ENCODE results near the gene NT5C.

NT5C gene

DNA sequence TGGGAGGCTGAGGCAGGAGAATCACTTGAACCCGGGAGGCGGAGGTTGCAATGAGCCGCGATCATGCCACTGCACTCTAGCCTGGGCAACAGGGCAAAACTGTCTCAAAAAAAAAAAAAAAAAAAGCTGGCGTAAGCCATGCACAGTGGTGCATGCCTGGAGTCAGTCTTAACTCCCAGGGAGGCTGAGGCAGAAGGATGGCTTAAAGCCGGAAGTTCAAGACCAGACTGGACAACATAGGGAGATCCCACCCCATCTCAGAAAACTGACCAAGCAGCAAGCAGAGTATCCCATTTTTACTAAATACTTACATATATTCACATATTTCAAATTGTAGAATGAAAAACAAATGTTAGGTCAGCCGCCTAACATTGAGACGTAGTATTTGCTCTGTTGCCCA is 4.6 kb downstream of the NT5C start:
- H3K4me1 ChIP-seq (ENCODE audit: control insufficient read depth, insufficient read depth, low read length) = peaks cover 44% of the 10 kb centered on the region
- no peaks in the 10 kb centered on the region for H3K9me3 ChIP-seq (ENCODE audit: control insufficient read depth, low read length)

DNA sequence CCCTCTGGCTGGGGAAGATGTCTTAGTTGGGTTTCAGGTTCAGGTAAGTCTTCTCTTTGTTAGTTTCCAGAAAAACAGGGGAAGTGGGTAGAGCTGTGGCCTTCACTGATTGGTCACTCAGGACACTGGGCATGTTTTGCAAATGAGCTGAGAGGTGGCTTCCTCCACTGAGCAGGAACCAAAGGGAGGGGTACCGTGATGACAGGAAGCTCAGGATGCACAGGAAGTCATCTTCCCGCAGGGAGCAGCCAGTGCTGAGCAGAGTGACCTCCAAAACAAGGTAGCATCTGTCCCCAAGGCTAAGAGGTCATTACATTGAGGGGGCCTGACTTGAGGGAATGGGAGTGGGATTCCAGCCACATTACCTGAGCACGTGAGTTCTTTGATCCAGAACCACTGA is 5.6 kb downstream of the NT5C start:
- Histone ChIP-seq H3K4me3 (ENCODE audit: low read length) (no peak overlapping the region), H3K9ac (ENCODE audit: low read length) (no peak overlapping the region), H3K9me3 (ENCODE audit: control insufficient read depth, low read length) (no peaks in the 10 kb centered on the region), H3K27me3 (ENCODE audit: control insufficient read depth, insufficient read depth, low read length) (no peaks in the 10 kb centered on the region), H3K4me1 (ENCODE audit: control insufficient read depth, insufficient read depth, low read length) (peaks cover 43% of the 10 kb centered on the region), H3K36me3 (ENCODE audit: control insufficient read depth, insufficient read depth, low read length) (peaks cover 4% of the 10 kb centered on the region)

More for the DNA sequence above, 4.6 kb downstream of the NT5C start:
- no peak overlapping the region for H3K9ac ChIP-seq (ENCODE audit: low read length)
- no peak overlapping the region for H3K4me3 ChIP-seq (ENCODE audit: low read length)
- H3K36me3 ChIP-seq (ENCODE audit: control insufficient read depth, insufficient read depth, low read length) = peaks cover 4% of the 10 kb centered on the region
- no peaks in the 10 kb centered on the region for H3K27me3 ChIP-seq (ENCODE audit: control insufficient read depth, insufficient read depth, low read length)

DNA sequence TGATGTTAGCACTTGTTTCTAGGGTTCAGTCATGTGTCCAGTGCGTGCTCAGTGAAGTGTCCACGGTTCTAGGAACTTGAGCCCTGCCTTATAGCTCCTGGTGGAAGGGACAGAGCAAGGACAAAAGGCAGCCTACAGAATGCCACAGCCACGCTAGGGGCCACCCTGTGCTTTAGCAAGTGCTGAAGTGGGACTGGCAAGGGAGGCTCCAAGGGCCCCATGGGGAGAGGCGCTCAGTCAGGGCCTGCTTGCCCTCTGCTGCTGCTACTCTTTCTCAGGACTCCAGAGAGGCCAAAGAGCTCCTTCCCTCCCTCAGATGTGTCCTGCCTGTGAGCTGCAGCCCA is 6.8 kb downstream of the NT5C start:
- H3K9ac ChIP-seq (ENCODE audit: low read length) = peak overlapping the region; percentile 25
- no peaks in the 10 kb centered on the region for H3K27me3 ChIP-seq (ENCODE audit: control insufficient read depth, insufficient read depth, low read length)
- H3K9me3 ChIP-seq (ENCODE audit: control insufficient read depth, low read length) = no peaks in the 10 kb centered on the region
- no peak overlapping the region for H3K4me3 ChIP-seq (ENCODE audit: low read length)
- H3K4me1 ChIP-seq (ENCODE audit: control insufficient read depth, insufficient read depth, low read length) = peaks cover 35% of the 10 kb centered on the region
- peaks cover 2% of the 10 kb centered on the region for H3K36me3 ChIP-seq (ENCODE audit: control insufficient read depth, insufficient read depth, low read length)

DNA sequence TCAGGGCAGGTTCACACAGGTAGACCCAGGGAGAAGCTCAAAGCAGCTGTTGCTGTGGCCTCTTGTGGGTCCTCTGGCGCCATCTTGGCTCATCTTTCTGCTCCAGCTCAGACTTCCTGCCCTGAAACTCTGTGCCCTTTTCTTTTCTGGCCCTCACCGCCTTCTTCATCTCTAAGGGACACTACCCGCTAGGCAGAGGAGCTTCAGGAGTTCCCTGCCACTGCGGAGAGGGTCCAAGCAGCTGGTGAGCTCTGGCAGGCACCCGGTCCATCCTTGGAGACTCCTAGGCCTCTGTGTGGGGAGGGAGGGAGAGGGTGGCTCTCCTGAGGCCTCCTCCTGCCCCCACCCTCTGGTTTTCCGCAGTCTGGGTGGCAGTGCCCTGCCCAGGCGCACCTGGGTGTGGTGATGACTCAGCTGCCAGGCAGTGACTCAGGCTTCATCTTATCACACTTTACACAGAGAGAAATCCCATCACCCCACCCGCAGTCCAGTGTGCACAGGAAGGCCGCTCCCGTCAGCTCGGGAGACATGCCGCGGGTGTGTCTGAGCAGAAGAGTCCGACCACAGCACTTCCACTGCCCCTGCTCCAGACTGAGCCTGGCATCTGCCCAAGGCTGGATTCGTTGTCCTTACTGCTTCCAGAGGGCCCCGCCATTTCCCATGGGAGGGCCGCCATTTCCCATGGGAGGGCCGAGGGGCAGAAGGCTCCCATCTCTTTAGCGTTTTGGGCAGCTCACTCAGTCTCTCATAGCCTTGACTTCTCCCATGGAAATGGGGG is 7.3 kb downstream of the NT5C start:
- no peaks in the 10 kb centered on the region for H3K9me3 ChIP-seq (ENCODE audit: control insufficient read depth, low read length)
- no peaks in the 10 kb centered on the region for H3K27me3 ChIP-seq (ENCODE audit: control insufficient read depth, insufficient read depth, low read length)
- peak overlapping the region; percentile 26 for H3K4me3 ChIP-seq (ENCODE audit: low read length)
- H3K36me3 ChIP-seq (ENCODE audit: control insufficient read depth, insufficient read depth, low read length) = no peaks in the 10 kb centered on the region
- H3K4me1 ChIP-seq (ENCODE audit: control insufficient read depth, insufficient read depth, low read length) = peaks cover 40% of the 10 kb centered on the region
- peak overlapping the region; percentile 33 for H3K9ac ChIP-seq (ENCODE audit: low read length)

DNA sequence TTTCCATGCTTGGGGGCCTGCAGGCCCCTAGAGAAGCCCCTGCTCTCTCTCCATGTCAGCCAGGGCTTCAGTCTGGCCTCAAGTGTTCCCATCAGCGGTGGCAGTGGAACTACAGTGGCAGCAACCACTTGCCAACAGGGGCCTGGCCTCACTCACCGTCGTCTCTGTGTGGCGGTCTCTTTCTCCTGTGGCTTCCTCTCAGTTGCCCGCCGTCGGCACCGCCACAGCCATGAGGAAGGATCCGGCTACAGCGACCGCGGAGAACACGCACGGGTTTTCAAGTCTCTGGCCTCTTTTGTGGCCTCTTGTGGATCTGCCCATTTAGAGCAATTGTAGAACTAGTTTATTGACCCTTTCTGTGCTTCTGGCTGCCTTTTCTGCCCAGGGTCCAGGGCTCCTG is 13.2 kb downstream of the NT5C start:
- Histone ChIP-seq H3K4me3 (ENCODE audit: low read length) (no peak overlapping the region), H3K36me3 (ENCODE audit: control insufficient read depth, insufficient read depth, low read length) (no peaks in the 10 kb centered on the region), H3K9ac (ENCODE audit: low read length) (no peak overlapping the region), H3K9me3 (ENCODE audit: control insufficient read depth, low read length) (no peaks in the 10 kb centered on the region), H3K4me1 (ENCODE audit: control insufficient read depth, insufficient read depth, low read length) (peaks cover 41% of the 10 kb centered on the region), H3K27me3 (ENCODE audit: control insufficient read depth, insufficient read depth, low read length) (no peaks in the 10 kb centered on the region)

DNA sequence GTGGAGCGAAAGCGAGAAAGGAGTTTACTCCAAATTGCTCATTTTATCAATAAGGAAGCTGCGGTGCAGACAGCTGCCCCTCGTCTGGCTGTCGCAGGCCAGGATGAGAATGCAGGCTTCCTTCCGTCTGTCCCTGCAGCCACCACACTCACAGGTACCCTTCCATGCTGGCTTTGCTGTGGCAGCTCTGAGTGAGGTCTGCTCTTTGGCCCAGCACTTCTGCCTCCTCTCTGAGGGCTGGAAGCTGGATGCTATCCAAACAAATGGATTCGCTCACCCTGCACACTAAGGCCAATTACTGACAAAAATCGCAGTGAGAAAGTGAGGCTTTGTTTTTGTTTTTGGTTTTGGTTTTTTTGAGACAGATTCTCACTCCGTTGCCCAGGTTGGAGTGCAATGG is 14.8 kb downstream of the NT5C start:
- Histone ChIP-seq H3K27me3 (ENCODE audit: control insufficient read depth, insufficient read depth, low read length) (no peaks in the 10 kb centered on the region), H3K36me3 (ENCODE audit: control insufficient read depth, insufficient read depth, low read length) (no peaks in the 10 kb centered on the region), H3K9me3 (ENCODE audit: control insufficient read depth, low read length) (no peaks in the 10 kb centered on the region), H3K9ac (ENCODE audit: low read length) (no peak overlapping the region), H3K4me1 (ENCODE audit: control insufficient read depth, insufficient read depth, low read length) (peaks cover 41% of the 10 kb centered on the region), H3K4me3 (ENCODE audit: low read length) (no peak overlapping the region)

DNA sequence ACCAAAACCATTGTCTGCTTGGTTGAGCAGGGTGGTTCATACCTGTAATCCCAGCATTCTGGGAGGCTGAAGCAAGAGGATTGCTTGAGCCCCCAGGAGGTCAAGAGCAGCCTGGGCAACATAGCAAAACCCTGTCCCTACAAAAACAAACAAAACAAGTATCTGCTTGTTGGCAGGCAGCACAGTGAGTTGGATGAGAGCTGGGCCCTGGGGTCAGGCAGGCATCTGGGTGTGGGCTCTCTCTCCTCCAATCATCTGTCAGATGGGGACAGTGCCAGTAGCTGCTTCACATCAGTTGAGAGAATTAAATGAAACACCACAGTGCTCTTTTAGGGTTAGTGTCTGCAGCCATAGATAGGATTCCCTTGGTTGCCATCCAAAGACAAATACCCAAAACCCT is 16.0 kb downstream of the NT5C start:
- peaks cover 49% of the 10 kb centered on the region for H3K4me1 ChIP-seq (ENCODE audit: control insufficient read depth, insufficient read depth, low read length)
- no peak overlapping the region for H3K4me3 ChIP-seq (ENCODE audit: low read length)
- H3K9ac ChIP-seq (ENCODE audit: low read length) = no peak overlapping the region

DNA sequence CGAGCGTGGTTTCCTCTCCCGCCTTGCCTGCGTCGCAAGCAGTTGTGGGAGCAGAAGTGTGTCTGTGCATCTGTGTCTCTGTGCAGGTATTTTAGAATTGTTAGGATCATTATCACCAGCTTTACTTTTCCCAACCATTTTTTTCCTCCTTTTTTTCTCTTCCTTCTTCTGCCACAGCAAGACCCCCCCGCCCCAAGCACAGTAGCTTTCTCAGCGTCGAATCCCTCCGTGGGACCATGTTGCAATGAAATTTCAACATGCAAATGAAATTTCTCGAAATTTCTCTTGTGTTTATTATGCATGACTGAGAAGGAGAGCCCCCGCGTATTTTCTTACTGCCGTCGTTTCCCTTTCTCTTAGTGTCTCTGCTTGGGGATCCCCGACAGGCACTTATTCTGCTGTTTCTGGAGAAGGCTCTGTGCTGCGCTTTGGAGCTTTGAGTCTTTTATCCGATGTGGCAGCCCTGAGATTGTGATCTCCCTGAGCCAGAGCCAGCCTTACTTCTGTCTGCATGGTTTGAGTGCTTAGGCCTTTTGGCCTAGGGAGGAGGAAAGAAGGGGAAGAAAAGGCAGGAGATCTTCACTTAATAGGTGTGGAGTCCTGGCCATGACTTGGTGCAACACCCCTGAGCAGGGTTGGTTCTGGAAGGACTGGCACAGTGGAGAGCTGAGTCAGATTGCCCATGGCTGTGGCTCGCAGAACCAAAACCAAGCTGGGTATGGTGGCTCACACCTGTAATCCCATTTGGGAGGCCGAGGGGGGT is 16.8 kb downstream of the NT5C start:
- no peaks in the 10 kb centered on the region for H3K27me3 ChIP-seq (ENCODE audit: control insufficient read depth, insufficient read depth, low read length)
- H3K9me3 ChIP-seq (ENCODE audit: control insufficient read depth, low read length) = no peaks in the 10 kb centered on the region
- peak overlapping the region; percentile 97 for H3K4me3 ChIP-seq (ENCODE audit: low read length)
- no peaks in the 10 kb centered on the region for H3K36me3 ChIP-seq (ENCODE audit: control insufficient read depth, insufficient read depth, low read length)
- peak overlapping the region; percentile 90 for H3K9ac ChIP-seq (ENCODE audit: low read length)
- peaks cover 51% of the 10 kb centered on the region for H3K4me1 ChIP-seq (ENCODE audit: control insufficient read depth, insufficient read depth, low read length)

More for the DNA sequence above, 16.0 kb downstream of the NT5C start:
- no peaks in the 10 kb centered on the region for H3K9me3 ChIP-seq (ENCODE audit: control insufficient read depth, low read length)
- H3K36me3 ChIP-seq (ENCODE audit: control insufficient read depth, insufficient read depth, low read length) = no peaks in the 10 kb centered on the region
- H3K27me3 ChIP-seq (ENCODE audit: control insufficient read depth, insufficient read depth, low read length) = no peaks in the 10 kb centered on the region

DNA sequence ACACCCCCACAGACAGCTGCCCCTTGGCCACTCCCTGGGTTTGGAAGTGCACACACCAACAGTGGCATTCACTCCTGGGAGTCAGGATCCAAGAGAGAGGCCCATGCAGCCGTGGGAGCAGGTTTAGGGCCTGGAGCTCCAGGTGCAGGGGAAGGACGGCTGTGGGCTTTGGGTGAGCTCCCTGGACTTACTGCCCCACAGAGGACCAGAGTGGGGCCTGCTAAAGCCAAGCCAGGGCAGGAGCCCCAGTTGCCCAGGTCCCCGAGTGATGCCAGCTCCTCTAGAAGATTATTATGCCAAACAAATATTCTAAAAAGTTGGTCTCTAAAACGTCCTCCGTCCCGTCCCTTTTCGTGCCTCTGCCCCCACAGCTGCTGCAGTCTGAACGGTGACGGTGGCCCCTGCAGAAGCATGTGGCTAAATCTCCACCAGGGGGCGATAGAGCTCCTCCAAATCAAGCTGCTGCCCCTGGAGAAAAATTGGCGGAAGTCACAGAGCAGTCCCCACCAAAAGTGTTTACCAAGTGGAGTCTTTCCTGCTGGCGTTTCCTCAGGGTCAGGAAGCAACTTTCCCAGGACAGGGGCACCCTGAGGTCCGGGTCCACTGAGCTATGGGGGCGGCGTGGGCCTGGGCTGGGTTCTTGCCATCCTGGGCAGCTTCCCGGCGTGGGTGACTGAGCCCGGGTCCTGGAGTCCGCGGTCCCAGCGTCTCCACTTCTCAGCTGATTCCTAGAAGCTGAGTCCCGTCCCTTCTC is 17.6 kb downstream of the NT5C start:
- peaks cover 50% of the 10 kb centered on the region for H3K4me1 ChIP-seq (ENCODE audit: control insufficient read depth, insufficient read depth, low read length)
- H3K4me3 ChIP-seq (ENCODE audit: low read length) = peak overlapping the region; percentile 97
- no peaks in the 10 kb centered on the region for H3K27me3 ChIP-seq (ENCODE audit: control insufficient read depth, insufficient read depth, low read length)
- H3K9ac ChIP-seq (ENCODE audit: low read length) = peak overlapping the region; percentile 90
- H3K36me3 ChIP-seq (ENCODE audit: control insufficient read depth, insufficient read depth, low read length) = no peaks in the 10 kb centered on the region
- no peaks in the 10 kb centered on the region for H3K9me3 ChIP-seq (ENCODE audit: control insufficient read depth, low read length)

DNA sequence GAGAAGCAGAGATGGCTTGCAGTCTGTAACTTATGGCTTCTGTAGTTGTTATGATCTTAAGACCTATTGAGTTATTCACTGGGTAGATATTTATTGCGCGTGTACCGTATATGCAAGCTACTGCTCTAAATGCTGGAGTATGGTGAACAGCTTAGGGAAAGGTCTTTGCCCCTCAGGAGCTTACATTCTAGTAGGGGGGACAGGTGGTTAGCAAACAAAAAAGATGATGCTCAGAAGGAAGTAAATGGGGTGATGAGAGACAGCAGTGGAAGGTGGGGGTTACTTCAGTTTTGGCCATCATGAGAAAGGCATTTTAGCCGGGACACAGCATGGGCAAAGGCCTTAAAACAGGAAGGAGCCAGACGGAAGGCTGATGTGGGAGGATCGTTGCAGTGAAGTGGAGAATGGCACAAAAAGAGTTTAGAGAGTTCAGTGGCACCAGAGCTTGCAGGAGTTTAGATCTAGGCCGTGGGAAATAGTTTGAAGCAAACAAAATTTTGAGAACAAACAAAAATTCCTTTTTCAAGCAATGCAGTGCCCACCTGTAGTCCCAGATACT is 19.7 kb downstream of the NT5C start:
- Histone ChIP-seq H3K9ac (ENCODE audit: low read length) (peak overlapping the region; percentile 12), H3K9me3 (ENCODE audit: control insufficient read depth, low read length) (no peaks in the 10 kb centered on the region), H3K27me3 (ENCODE audit: control insufficient read depth, insufficient read depth, low read length) (no peaks in the 10 kb centered on the region), H3K36me3 (ENCODE audit: control insufficient read depth, insufficient read depth, low read length) (no peaks in the 10 kb centered on the region), H3K4me1 (ENCODE audit: control insufficient read depth, insufficient read depth, low read length) (peaks cover 48% of the 10 kb centered on the region), H3K4me3 (ENCODE audit: low read length) (no peak overlapping the region)

DNA sequence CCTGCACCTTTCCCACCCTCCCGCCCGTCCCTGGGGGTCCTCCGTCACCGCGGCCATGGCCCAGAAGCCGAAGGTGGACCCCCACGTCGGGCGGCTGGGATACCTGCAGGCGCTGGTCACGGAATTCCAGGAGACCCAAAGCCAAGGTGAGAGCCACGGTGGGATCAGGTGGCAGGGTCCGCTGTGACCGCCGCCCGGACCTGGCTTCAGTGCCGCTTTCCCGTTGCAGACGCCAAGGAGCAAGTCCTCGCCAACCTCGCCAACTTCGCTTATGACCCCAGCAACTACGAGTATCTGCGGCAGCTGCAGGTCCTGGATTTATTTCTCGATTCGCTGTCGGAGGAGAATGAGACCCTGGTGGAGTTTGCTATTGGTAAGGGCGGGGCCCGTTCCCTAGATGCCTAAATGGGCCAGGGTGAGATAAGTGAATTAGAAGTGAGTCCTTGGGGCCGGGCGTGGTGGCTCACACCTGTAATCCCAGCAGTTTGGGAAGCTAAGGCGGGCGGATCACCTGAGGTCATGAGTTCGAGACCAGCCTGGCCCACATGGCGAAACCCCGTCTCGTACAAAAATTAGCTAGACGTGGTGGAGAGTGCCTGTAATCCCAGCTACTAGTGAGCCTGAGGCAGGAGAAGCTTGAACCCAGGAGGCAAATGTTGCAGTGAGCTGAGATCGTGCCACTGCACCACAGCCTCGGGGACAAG is 21.2 kb downstream of the NT5C start:
- H3K4me3 ChIP-seq (ENCODE audit: low read length) = peak overlapping the region; percentile 67
- H3K4me1 ChIP-seq (ENCODE audit: control insufficient read depth, insufficient read depth, low read length) = peaks cover 49% of the 10 kb centered on the region
- peak overlapping the region; percentile 71 for H3K9ac ChIP-seq (ENCODE audit: low read length)
- no peaks in the 10 kb centered on the region for H3K9me3 ChIP-seq (ENCODE audit: control insufficient read depth, low read length)
- no peaks in the 10 kb centered on the region for H3K36me3 ChIP-seq (ENCODE audit: control insufficient read depth, insufficient read depth, low read length)
- H3K27me3 ChIP-seq (ENCODE audit: control insufficient read depth, insufficient read depth, low read length) = no peaks in the 10 kb centered on the region

Measured in mucosa of stomach (tissue), 1 donor.